Activated CD8-positive, alpha-beta memory T cell treated with anti-CD3 and anti-CD28 coated beads, Interleukin-2, amount 10 ng/mL, durations not matched to agents 7 days and 5 days (primary cell): Measurements from ENCODE around the gene DUOXA1. TPM values are rescaled to one million over a fixed set of nuclear protein-coding genes. Genes with fewer than 3 reads are reported as not detected.
"Not testable (repeated sequence)": the region's sequence is repeated elsewhere in the genome, so short reads cannot be mapped to it uniquely, and the experiment has no call there.

Experiments used
- ATAC-seq: fragments of 150-1000 bp; cut with Tn5 transposase; one replicate; pipeline ENCODE4 v1.10.0; 2021; ENCODE audit warnings: moderate library complexity
- CTCF ChIA-PET: fragments of 350-600 bp; sonication (Branson Sonifier 250); formaldehyde crosslinking; loops from one replicate; lab custom pipeline; 2021; ENCODE audit warnings: antibody characterized with exemption; lab: Charles Lee
- DNase-seq: peaks from one replicate; pipeline ENCODE4 v3.0.0-alpha.2; 2020
- H3K27ac Mint-ChIP-seq: one replicate; pipeline ENCODE4 v1.8.0; 2021; ENCODE audit warnings: mild to moderate bottlenecking, mixed read lengths
- H3K27me3 Mint-ChIP-seq: one replicate; pipeline ENCODE4 v1.8.0; 2021; ENCODE audit warnings: mixed read lengths
- H3K36me3 Mint-ChIP-seq: one replicate; pipeline ENCODE4 v1.8.0; 2021; ENCODE audit warnings: mild to moderate bottlenecking, mixed read lengths
- H3K4me1 Mint-ChIP-seq: one replicate; pipeline ENCODE4 v1.8.0; 2021; ENCODE audit warnings: mixed read lengths
- H3K4me3 Mint-ChIP-seq: one replicate; pipeline ENCODE4 v1.8.0; 2021; ENCODE audit warnings: mild to moderate bottlenecking, moderate library complexity, mixed read lengths
- H3K9me3 Mint-ChIP-seq: one replicate; pipeline ENCODE4 v1.8.0; 2022; ENCODE audit warnings: low read depth, mixed read lengths
- total RNA-seq, 2 experiments: library from RNA; stranded (reverse); gene quantifications; one replicate each; pipeline ENCODE4 v1.2.3, GENCODE V29; 2021

Gene DUOXA1
- total RNA-seq, 2 experiments from 2014 or later = not detected

DNA sequence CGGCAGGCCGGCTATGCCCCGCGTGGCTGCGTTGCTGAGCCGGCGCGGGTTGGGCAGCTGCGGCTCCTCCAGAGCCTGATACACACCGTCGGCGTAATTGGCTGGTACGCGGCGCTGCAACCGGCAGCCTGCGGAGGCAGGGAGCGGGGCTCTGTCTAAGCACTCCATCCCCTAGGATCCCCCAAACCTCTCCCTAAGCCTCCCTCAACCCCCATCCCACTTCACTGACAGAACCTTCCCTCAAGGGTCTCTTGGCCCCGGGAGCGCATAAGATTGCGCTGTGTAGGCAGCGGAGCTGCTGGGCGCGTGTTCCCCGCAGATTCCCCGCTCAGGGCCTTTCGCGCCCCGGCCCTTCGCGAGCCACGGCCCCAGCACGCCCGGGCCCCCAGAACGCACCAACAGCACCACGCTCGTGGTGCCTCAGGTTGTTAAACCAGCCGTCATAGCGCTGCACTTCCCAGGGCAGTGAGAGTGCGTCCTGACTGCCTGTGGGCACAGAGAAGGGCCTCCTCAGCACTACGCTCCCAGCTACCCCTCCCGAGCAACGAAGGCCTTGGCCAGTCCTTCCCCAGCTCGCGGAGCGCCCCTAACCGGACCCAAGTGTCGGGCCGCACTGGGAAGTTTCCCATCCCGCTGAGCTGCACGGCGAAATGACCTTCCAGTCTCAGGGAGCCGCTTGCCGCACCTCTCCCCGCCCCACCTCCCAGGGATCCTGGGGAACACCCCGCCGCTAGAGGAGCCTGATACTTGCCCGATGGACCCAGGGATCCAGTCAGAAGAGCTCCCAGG is 16.9 kb downstream of the DUOXA1 start:
- Mint-ChIP-seq H3K27me3 (peaks cover 80% of the 10 kb centered on the region), H3K4me1 (peaks cover 27% of the 10 kb centered on the region), H3K27ac (no peak overlapping the region), H3K9me3 (no peaks in the 10 kb centered on the region), H3K36me3 (no peaks in the 10 kb centered on the region), H3K4me3 (peak overlapping the region; percentile 8)
- no peak for DNase-seq
- ATAC-seq = no peak
- CTCF ChIA-PET = interaction anchor here (0.9 kb wide), 1 partner anchor 259 kb away, joined by 3 read pairs; no protein-coding TSS in a partner anchor

DNA sequence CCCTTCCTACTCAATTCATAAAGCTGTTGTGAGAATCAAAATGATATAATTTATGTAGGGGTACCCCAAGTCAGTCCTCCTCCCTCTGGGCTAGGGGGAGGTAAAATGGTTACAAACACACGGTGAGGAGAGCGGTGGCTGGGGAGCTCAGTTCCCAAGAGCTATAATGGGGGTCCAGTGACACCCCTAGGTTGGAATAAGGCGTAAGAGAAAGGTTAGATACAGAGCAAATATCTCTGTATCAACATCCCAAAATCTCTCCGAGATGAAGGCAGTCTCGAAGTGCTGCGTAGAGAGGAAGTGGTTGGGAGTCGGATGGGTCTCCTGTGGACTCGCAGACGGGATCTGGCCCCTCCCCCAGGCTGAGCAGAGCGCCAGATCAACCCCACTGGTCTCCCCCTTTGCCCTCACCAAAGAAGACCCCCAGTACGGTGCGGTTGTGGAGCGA is 17.5 kb downstream of the DUOXA1 start:
- Mint-ChIP-seq H3K36me3 (no peaks in the 10 kb centered on the region), H3K9me3 (no peaks in the 10 kb centered on the region), H3K4me3 (peak overlapping the region; percentile 8), H3K4me1 (peaks cover 21% of the 10 kb centered on the region), H3K27ac (no peak overlapping the region), H3K27me3 (peaks cover 74% of the 10 kb centered on the region)
- ATAC-seq (no peak), DNase-seq (no peak)
- CTCF ChIA-PET = no interaction called here

DNA sequence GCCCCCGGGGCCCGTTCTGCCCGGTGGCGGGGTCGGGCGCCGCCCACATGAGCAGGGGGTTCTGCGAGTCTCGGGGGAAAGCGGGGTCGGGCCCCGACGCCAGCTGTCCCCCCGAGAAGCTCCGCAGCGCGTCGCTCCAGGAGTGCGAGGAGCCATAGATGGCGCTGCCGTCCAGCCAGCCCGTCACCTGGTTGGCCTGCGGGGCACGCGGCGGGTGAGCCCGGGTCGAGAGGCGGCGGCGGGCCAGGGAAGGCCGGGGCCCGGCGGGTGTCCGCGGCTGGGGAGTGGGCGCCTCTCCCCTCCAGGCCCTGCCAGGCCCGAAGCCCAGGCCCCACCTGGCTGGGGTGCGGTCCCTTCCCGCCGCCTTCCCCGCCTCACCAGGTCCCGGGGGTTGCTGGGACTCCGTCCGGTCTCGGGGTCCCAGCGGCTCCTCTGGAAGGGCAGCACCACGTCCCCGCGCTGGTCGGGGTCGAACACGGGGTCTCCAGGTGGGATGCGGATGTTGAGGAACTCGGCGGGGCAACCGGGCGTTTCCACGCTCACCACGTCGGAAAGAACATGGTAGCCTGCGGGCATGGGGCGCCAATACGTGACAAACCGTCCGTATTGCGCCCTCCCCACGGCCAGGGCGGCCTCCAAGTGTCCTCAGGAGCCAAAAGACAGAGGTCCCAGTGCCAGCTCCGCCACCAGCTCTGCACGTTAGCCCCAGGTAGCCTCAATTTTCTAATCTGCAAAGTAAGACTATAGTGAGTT is 18.1 kb downstream of the DUOXA1 start:
- Mint-ChIP-seq H3K27me3 (peaks cover 68% of the 10 kb centered on the region), H3K4me1 (peaks cover 18% of the 10 kb centered on the region), H3K9me3 (no peaks in the 10 kb centered on the region), H3K4me3 (no peak overlapping the region), H3K27ac (no peak overlapping the region), H3K36me3 (no peaks in the 10 kb centered on the region)
- CTCF ChIA-PET = no interaction called here
- DNase-seq (no peak), ATAC-seq (no peak)

DNA sequence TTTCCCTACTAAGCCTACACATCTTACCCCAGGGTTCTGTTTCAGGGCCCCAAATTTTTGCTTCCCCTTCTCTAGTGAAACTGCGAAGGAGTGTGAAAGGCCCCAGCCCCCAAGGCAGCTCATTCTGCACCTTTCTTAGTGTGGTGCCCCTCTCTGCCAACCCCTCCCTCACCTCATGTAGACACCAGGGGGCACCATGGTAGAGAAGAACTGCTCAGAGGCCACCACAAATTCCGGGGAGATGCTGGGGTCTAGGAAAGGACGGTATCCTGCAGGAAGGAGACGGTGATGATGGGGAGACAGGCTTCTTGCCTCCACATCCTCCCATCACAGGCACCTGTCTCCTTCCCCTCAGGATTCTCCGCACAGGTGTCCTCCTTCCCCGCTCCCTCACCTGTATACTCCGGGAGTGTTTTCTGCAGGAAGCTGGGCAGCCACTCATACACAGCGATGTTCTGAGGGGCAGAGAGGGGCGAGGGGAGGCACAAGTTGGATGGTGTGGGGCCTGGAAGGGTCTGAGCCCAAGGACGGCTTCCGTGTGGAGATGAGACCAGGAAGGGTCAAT is 19.3 kb downstream of the DUOXA1 start:
- H3K9me3 Mint-ChIP-seq = no peaks in the 10 kb centered on the region
- DNase-seq = no peak
- H3K27ac Mint-ChIP-seq = no peak overlapping the region
- peaks cover 56% of the 10 kb centered on the region for H3K27me3 Mint-ChIP-seq
- no peak for ATAC-seq
- CTCF ChIA-PET = interaction anchor here (2.0 kb wide), 1 partner anchor 8 kb away, joined by 6 read pairs; no protein-coding TSS in a partner anchor
- H3K4me1 Mint-ChIP-seq = peaks cover 13% of the 10 kb centered on the region
- no peak overlapping the region for H3K4me3 Mint-ChIP-seq
- H3K36me3 Mint-ChIP-seq = no peaks in the 10 kb centered on the region

DNA sequence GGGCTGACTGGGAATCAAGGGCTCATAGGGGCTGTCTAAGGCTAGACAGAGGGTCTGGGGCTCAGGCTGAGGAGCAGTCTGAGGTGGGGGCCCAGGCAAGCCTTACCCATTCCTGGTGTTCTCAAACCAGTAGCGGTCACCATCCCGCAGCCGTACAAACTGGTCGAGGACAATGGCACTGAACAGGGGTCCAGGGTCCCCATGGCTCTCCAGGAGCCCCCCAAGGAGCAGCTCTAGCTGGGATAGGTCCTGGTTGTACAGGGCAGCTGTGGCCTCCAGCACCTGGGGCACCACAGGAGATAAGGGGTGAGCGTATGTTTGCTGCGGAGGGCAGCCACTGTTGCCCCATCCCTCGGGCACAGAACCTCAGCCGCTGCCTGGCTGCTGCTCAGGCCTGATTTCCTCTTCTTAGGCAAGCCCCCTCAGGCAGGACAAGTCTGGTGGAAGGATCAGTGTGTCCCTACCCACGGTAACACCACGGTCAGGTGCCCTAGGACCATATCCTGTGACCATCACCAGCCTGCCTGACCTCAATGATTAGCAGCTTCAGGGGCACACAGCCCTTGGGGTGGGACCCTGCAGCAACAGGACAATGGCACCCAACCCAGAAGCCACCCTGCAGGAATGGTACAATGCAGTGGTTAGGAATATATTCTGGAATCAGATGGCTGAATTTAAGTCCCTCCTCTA is 21.6 kb downstream of the DUOXA1 start:
- DNase-seq = no peak
- ATAC-seq = no peak
- no peaks in the 10 kb centered on the region for H3K36me3 Mint-ChIP-seq
- no peak overlapping the region for H3K27ac Mint-ChIP-seq
- CTCF ChIA-PET = interaction anchor here (0.7 to 3.4 kb wide), 3 partner anchors 10 to 140 kb away, joined by 3 to 12 read pairs (median 3); no protein-coding TSS in a partner anchor
- H3K4me1 Mint-ChIP-seq = peaks cover 8% of the 10 kb centered on the region
- H3K9me3 Mint-ChIP-seq = no peaks in the 10 kb centered on the region
- peaks cover 41% of the 10 kb centered on the region for H3K27me3 Mint-ChIP-seq
- H3K4me3 Mint-ChIP-seq = no peak overlapping the region

DNA sequence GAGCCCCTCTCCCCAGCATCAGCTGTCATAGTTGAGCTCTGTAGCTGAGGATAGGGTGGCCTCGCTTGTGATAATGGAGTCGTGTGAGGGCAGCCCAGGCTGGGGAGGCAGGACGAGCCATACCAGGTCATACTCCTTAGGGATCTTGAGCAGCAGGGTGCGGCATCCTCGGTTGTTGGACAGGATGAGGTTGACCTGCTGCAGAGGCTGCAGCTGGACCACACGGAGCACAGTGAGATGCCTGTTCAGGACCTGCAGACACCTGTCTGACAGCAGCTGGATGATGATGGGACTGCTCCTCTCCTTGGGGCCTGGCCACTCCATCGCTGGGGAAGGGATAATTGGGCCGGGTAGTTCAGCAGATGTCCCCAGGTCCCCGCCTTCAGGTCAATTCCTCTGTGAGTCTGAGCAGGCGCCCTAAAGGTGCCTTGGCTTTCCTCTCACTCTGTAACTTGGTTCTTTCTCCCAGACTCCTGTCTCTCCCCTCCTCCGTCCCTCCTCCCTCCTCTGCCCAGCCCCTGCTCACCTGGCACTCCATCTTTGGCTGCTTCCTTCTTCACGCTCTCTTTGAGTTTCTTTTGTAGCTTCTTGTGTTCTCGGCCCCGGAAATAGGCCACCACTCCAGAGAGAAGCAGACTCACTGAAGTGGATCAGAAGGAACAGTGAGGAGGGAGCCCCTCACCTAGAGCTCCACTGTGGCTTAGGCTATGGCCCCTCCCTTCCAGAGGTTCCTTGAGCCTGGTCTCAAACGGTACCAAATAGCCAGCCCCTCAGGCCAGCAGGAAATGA is 23.5 kb downstream of the DUOXA1 start:
- ATAC-seq = no peak

DNA sequence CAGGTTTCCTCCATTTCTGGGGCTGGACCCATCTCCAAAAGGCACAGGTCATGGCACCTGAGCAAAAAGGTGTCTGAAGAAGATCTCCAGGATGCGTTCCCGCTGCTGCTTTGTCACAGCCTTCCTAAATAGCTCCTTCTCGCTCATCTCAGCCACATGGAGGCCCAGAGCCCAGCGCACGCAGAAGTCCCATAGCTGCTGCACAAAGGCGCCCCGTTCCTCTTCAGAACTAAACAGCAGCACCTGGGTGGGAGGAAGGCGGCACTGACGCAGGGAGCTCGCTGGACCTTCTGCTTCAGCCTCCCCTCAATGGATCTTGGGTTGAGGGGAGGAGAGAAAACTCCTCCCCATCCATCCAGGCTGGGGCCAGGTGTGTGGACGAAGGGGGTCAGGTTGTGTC is 24.1 kb downstream of the DUOXA1 start:
- CTCF ChIA-PET = interaction anchor here (3.4 kb wide), 1 partner anchor 12 kb away, joined by 12 read pairs; no protein-coding TSS in a partner anchor
- H3K27me3 Mint-ChIP-seq = peaks cover 25% of the 10 kb centered on the region
- DNase-seq = no peak
- no peak overlapping the region for H3K4me3 Mint-ChIP-seq
- no peak for ATAC-seq
- no peaks in the 10 kb centered on the region for H3K9me3 Mint-ChIP-seq
- no peaks in the 10 kb centered on the region for H3K36me3 Mint-ChIP-seq
- H3K27ac Mint-ChIP-seq = no peak overlapping the region
- no peaks in the 10 kb centered on the region for H3K4me1 Mint-ChIP-seq

More for the DNA sequence above, 23.5 kb downstream of the DUOXA1 start:
- no peaks in the 10 kb centered on the region for H3K9me3 Mint-ChIP-seq
- DNase-seq = no peak
- H3K4me3 Mint-ChIP-seq = no peak overlapping the region
- H3K4me1 Mint-ChIP-seq = no peaks in the 10 kb centered on the region
- peaks cover 27% of the 10 kb centered on the region for H3K27me3 Mint-ChIP-seq
- H3K36me3 Mint-ChIP-seq = no peaks in the 10 kb centered on the region
- CTCF ChIA-PET = interaction anchor here (3.4 kb wide), 1 partner anchor 12 kb away, joined by 12 read pairs; no protein-coding TSS in a partner anchor
- no peak overlapping the region for H3K27ac Mint-ChIP-seq

DNA sequence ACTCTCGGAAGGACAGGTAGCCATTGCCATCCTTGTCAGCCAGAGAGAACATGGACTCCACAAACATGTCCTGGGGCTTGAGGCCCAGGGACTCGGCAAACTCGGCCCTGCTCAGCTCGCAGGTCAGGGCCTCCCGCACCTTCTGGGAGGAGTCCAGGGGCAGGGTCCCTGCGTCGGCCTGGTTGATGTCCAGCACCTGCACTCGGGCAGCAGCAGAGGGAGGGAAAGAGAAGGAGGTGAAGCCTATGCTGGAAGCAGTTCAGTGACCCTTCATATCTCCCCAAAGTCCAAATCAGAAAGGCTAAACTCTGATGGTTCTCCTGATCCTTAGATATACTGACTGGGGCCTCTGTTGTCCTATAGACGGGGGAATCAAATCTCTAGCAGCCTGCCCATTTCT is 25.5 kb downstream of the DUOXA1 start:
- H3K4me1 Mint-ChIP-seq, ATAC-seq, CTCF ChIA-PET, DNase-seq, H3K27ac Mint-ChIP-seq, H3K36me3 Mint-ChIP-seq, H3K4me3 Mint-ChIP-seq, H3K9me3 Mint-ChIP-seq: not testable (repeated sequence)
- peaks cover 12% of the 10 kb centered on the region for H3K27me3 Mint-ChIP-seq

DNA sequence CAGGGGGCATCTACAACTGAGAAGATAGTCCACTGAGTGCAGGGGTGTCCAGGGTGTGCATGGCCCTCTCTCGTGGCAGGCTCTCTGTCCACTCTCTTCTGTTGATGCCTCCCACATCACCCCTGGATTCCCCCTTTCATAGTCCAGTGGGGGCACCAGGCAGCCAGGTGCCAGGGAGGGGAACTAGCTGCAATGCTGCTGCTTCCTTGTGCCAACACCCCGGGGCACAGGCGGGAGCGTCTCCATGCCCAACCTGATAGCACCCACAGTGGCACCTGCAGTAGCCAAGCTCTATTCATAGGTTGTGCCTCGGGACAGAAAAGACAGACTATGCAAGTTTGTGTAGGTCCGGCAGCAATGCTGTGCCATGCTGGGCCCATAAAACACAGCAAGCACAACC is 27.5 kb downstream of the DUOXA1 start:
- H3K36me3 Mint-ChIP-seq = no peaks in the 10 kb centered on the region
- H3K4me3 Mint-ChIP-seq = no peak overlapping the region
- no peak for ATAC-seq
- no peak overlapping the region for H3K27ac Mint-ChIP-seq
- no peaks in the 10 kb centered on the region for H3K4me1 Mint-ChIP-seq
- H3K27me3 Mint-ChIP-seq = peaks cover 8% of the 10 kb centered on the region
- H3K9me3 Mint-ChIP-seq = no peaks in the 10 kb centered on the region
- CTCF ChIA-PET = no interaction called here
- DNase-seq = no peak

DNA sequence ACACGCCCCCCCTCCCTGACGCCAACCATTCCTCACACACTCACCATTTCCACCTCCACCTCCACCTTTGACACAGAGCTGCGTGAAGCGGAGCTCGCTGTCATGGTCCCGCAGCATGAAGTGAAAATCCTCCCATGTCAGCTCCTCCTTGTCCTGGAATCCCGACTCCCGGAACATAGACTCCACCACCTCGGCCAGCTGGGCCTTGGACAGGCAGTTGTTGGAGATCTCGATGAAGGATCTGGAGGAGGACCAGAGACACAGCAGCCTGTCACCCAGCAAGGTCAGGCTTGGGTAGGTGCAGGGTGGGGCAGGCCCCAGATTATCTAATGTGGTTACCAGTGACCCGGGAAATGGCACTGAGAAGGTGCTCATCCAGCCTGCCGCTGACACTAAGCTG is 27.9 kb downstream of the DUOXA1 start:
- Mint-ChIP-seq H3K27ac (no peak overlapping the region), H3K4me1 (no peaks in the 10 kb centered on the region), H3K36me3 (no peaks in the 10 kb centered on the region), H3K27me3 (peaks cover 8% of the 10 kb centered on the region), H3K4me3 (no peak overlapping the region), H3K9me3 (no peaks in the 10 kb centered on the region)
- CTCF ChIA-PET = no interaction called here
- DNase-seq (no peak), ATAC-seq (no peak)

DNA sequence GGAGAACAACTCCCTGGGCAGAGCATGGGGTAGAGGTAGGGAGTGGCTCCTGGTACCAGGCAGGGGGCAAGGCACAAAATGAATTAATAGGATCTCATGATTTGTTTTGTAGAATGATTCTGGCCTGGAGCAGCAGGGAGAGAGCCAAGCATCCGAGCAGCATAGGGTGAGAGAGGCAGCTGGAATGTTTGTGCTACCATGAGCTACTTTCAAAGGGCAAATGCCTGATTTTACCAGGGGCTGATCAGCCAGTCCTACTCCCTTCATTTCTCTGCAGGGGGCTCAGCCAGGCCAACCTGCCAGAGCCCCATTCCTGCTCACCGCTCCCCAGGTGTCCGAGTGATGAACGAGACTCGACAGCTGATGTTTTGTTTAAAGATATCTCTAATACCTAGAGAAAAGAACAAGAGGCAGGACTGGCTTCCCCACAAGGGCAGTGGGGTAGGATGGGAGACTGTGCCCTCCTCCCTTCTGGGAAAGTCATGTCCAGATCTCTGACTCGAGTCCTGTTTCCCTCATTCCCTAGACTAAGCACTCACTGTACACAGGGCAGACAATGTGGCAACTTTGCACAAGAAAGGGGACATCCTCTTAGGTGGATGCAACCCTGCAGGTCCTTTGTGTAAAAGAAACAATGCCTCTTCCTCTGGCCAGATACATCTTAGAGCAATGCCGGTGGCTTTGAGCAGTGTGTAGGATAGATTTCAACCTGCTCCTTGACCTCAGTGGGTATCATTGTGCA is 28.6 kb downstream of the DUOXA1 start:
- CTCF ChIA-PET = no interaction called here
- DNase-seq (no peak), ATAC-seq (no peak)
- Mint-ChIP-seq H3K9me3 (no peaks in the 10 kb centered on the region), H3K4me1 (no peaks in the 10 kb centered on the region), H3K36me3 (no peaks in the 10 kb centered on the region), H3K4me3 (no peak overlapping the region), H3K27ac (no peak overlapping the region), H3K27me3 (peaks cover 8% of the 10 kb centered on the region)
